Skin of body (tissue), 2 donors: ENCODE data around the gene NCSTN. TPM values are rescaled to one million over a fixed set of nuclear protein-coding genes. Genes with fewer than 3 reads are reported as not detected.

Source experiments
- DNase-seq: peaks from one replicate; lab custom pipeline; 2025; lab: John Stamatoyannopoulos, UW
- total RNA-seq: library from RNA; depleted of rRNA; stranded (reverse); fragments of >200 nt; gene quantifications from one replicate; pipeline ENCODE4 v1.2.3, GENCODE V29; 2014

Gene NCSTN
- total RNA-seq: 46.5 TPM

- peak; percentile 90 for DNase-seq
Observed at GRCh38 chr1:160342953-160343869, at the start of gene NCSTN, which contains the start of gene COPA. Gene NCSTN (plus strand): TSS chr1:160343383. CDS start chr1:160343397, 14 bp downstream. Gene COPA (minus strand): TSS chr1:160343250. CDS start chr1:160343170, 80 bp downstream.

DNA sequence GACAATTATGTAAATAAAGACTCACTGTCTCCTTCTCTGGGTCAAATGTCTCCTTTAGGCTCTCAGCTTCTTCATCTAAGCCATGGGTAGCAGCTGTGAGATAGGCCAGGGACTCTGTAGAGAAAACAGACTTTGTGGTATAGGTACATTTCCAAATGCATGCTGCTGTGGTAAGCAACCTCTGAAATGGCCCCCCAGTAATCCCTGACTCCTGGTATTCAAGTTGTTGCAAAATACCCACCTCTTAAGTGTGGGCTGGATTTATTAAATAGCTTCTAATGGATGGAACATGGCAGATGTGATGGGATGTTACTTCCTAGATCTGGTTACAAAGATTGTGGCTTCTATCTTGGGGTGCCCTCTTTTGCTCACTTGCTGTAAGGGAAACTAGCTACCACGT is 47.1 kb upstream of the NCSTN start:
- no peak for DNase-seq

GRCh38 chr1:160300173-160300572 is 43.0 kb upstream of the NCSTN start:
- DNase-seq: no peak

DNA sequence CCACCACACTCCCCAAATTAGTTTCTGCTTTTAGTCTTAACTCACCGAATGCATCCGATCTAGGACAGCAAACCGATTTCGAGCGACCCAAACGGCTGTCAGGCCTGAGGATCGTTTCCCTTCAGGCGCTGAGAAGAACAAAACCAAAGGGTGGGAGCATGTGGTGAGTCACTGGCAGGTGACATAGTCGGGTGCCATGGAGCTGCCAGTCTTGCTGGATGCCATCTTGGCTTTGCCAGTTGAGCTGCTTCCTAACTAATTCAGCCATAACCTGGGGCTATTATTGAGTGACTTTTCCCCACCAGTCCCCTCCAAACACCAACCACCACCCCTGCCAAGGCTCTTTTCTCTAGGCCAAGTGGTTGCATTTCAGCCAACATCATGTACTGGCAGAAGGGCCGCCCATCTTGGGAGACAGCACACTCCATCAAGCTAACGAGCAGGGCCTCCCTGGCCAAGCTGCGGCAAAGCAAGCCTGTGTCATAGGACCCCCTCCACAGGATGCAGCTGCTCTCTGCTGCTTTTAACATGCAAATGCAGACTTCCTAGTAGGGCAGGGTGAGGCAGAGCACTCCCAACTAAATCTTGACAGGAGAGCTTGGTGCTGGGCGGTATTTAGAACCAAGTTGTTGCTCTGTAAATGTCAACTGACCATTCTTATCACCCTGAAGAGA is 35.9 kb upstream of the NCSTN start:
- DNase-seq: no peak

- DNase-seq: no peak
Observed at GRCh38 chr1:160308451-160309184, 34.6 kb upstream of the NCSTN start.

- no peak for DNase-seq
Observed at GRCh38 chr1:160309185-160309557, 34.0 kb upstream of the NCSTN start.

GRCh38 chr1:160309571-160309970 is 33.6 kb upstream of the NCSTN start:
- no peak for DNase-seq

DNA sequence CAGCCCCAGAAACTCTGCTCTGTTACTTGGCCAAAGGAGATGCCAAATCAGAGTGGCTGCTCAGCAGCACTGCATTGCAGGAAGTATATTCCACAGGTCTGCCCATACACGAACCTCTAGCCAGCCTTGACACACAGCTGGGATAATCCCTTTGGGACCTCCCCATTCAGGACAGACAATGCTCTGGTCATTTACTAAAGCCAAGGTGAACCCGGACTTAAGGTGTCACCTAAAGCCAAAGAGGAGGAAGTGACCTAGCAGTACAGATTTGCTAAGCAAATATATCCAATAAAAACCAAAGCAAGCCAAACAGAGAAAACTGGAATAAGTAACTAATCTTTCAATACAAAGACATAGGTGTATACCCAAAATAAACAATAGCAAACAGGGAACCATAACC is 27.8 kb upstream of the NCSTN start:
- no peak for DNase-seq

DNA sequence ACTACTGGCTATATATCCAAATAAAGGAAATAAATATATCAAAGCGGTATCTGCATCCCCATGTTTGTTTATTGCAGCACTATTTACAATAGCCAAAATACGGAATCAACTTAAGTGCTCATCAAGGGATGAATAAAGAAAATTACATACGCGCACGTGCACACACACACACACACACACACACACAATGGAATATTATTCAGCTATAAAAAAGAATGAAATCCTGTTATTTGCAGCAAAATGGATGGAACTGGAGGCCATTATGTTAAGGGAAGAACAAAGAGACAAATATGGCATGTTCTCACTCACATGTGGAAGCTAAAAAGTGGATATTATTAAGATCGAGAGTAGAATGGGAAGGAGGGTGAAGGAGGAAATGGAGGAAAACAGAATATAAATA is 20.4 kb upstream of the NCSTN start:
- DNase-seq: no peak

GRCh38 chr1:160325252-160325651 is 17.9 kb upstream of the NCSTN start:
- no peak for DNase-seq

- no peak for DNase-seq
Observed at GRCh38 chr1:160326418-160326817, 16.8 kb upstream of the NCSTN start.

DNA sequence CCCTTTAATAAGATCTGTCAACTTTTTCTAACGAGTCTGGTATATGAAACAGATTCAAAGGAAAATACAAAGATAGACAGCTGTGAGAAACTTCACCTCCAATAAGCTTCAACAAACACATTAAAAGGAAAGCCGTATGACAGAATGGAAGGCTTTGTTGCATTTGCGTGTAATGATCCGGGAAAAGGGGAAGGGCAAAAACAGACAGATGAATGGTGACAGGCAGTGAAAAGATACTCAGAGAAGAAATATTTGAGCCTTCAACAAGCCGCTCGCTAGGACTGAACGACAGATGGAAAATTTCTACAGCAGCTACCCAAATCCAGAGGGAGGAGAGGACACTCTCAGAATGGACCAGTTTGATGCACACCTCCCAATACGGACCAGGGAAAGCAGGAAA is 15.0 kb upstream of the NCSTN start:
- no peak for DNase-seq

DNA sequence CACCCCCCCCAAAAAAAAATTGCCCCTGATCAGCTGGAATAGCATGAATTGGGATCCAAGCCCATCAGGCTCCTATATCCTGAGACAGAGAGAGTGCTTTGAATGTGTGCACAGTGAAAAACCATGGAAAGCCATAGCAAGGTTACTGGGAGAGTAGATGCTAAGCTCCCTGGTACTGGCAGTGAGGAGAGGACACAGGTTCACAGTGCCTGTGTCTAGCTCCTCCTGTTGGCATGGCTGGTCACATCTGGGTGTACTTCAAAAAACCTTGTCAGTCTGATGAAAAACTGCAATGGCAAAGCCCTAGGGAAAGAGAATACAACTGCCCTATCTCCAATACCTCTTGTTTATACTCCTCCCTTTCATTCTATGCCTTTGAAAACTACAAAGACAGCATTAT is 13.1 kb upstream of the NCSTN start:
- no peak for DNase-seq

DNA sequence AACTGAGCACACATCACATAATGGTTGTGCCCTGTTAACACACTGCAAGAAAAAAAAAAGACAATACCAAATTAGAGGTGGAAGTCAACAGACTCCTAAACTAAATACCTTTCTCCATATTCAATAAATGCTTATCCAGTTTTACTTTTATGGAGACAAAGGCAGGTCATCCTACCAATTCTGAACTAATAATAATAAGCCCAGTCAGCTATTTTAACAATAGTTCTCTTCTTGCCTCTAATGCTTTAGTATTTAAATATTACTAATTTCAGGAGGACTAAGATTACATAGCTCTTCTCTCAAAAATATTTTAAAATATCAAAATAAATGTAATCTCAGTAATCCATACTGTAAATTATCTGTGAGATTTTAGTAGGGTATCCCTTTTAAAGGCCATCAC is 10.7 kb upstream of the NCSTN start:
- DNase-seq: no peak

DNA sequence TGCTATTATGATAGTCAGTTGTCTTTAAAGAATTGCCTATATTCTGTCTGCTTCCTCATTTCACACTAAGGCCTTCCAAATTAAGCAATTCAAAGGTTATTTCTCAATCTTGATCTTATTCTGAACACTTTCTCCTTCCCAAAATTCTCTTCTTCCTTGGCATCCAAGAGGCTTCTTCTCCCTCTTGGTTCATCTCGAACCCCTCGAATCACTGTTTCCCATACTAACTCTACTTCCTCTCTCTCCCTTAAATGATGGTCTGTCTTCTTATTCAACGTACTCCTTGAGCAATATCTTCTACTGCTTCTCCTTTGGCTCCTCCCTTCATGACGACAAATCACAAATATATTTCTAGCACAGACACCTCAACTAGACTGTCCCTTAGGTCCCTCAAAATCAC is 4.6 kb upstream of the NCSTN start:
- no peak for DNase-seq

- DNase-seq: no peak
Observed at GRCh38 chr1:160340146-160340545, 3.0 kb upstream of the NCSTN start.

DNA sequence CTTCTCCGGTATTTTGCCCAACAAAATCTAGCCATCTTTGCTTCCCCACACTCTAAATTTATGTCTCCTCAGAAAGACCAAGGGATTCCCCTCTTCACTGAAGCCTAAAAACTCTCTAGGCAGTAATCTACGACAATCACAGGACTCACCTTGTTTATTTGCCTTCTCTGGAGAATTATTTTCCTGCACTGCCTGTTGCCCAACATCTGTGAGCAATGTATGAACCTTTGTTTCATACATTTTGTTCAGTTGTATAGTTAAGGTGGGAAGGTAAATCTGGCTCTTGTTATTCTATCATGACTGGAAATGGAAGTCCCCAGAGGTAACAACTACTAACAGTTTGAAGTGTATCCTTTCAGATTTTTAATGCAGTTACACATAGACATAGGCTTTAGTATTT is 2.3 kb upstream of the NCSTN start:
- DNase-seq: no peak

- DNase-seq: no peak
Observed at GRCh38 chr1:160342526-160342925, 657 bp upstream of the NCSTN start.

- DNase-seq: no peak
Observed at GRCh38 chr1:160344241-160344640, 1.1 kb downstream of the NCSTN start.

GRCh38 chr1:160344936-160345335 is 1.8 kb downstream of the NCSTN start:
- no peak for DNase-seq

- DNase-seq: no peak
Observed at GRCh38 chr1:160346463-160346862, 3.3 kb downstream of the NCSTN start.

DNA sequence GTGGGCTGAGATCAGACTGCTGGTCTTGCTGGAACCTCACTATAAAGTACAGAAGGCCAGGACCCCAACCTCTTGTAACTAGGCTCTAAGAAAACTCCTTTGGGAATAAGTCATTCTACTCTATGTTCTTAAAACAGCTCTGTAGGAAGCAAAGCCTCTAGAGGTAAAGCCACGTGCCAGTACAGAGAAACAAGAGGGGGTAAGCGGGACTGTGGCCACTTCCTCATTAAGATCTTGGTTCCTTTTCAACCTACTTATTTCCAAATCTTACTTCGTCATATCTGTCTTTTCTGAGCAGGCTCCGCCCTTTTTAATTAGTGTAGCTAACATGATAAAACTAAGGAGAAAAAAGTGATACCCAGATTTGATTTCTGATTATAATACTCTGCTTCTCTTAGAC is 3.8 kb downstream of the NCSTN start:
- DNase-seq: no peak
